HAP-1 (cell line): ENCODE measurements around the gene NUDT5.

ENCODE experiments used
- DNase-seq, 2 experiments: peaks; one replicate each; pipeline ENCODE4 v3.0.0-alpha.2; 2016 to 2020; ENCODE audit warnings: low spot score in 2 of 2
- H3K27me3 ChIP-seq: fragments of 250-450 bp; sonication (Bioruptor Pico); 2 replicates; pipeline ENCODE4 v1.5.1; 2020; ENCODE audit warnings: low read depth, mild to moderate bottlenecking, moderate library complexity
- H3K36me3 ChIP-seq: fragments of 250-450 bp; sonication (Bioruptor Pico); replicated peaks from 2 replicates; pipeline ENCODE4 v1.5.1; 2020; ENCODE audit warnings: mild to moderate bottlenecking
- H3K4me1 ChIP-seq: fragments of 250-450 bp; sonication (Bioruptor Pico); 2 replicates; pipeline ENCODE4 v1.5.1; 2020; ENCODE audit warnings: mild to moderate bottlenecking
- H3K4me3 ChIP-seq: fragments of 250-450 bp; sonication (Bioruptor Pico); 2 replicates; pipeline ENCODE4 v1.5.1; 2020; ENCODE audit warnings: mild to moderate bottlenecking, moderate library complexity
- H3K9me3 ChIP-seq: fragments of 250-450 bp; sonication (Bioruptor Pico); 2 replicates; pipeline ENCODE4 v1.5.1; 2020; ENCODE audit warnings: mild to moderate bottlenecking, moderate library complexity
- in situ Hi-C: fragments of 300-500 bp; cut with MboI; formaldehyde crosslinking; loops from 3 replicates; pipeline ENCODE4 v1.14.3; 2020; ENCODE audit warnings: low sequenced_read_pairs, inconsistent platforms, mixed read lengths

NUDT5 gene

GRCh38 chr10:12165999-12166775 is 29.5 kb downstream of the NUDT5 start:
- in situ Hi-C loops: no loop called here
- H3K9me3 ChIP-seq: no peaks in the 10 kb centered on the region
- no peak for DNase-seq
- peaks cover 70% of the 10 kb centered on the region for H3K36me3 ChIP-seq
- no peaks in the 10 kb centered on the region for H3K4me1 ChIP-seq
- H3K4me3 ChIP-seq: no peak overlapping the region
- no peaks in the 10 kb centered on the region for H3K27me3 ChIP-seq

DNA sequence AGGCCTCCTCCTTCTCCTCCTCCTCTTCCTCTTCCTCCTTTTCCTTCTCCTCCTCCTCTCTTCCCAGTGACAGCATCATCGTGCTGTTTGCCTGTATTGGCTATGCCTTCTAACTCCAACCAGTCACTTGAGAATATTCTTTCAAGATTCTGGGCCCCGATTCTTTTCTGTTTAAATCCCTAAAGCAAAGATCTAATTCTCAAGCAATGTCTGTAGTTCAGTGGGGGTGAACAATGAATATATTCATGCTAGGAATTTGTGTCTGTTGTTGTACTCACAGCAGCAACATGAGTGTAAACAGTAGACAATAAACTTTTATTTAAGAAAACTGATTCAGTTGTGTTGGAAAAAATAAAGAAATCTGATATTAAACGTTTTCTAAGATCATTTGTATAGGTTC is 30.7 kb downstream of the NUDT5 start:
- H3K4me1 ChIP-seq: no peaks in the 10 kb centered on the region
- no peak overlapping the region for H3K4me3 ChIP-seq
- in situ Hi-C loops: no loop called here
- H3K36me3 ChIP-seq: peaks cover 67% of the 10 kb centered on the region
- no peak for DNase-seq
- H3K27me3 ChIP-seq: no peaks in the 10 kb centered on the region
- H3K9me3 ChIP-seq: no peaks in the 10 kb centered on the region

GRCh38 chr10:12164085-12164484 is 31.6 kb downstream of the NUDT5 start:
- H3K9me3 ChIP-seq: no peaks in the 10 kb centered on the region
- in situ Hi-C loops: no loop called here
- peaks cover 57% of the 10 kb centered on the region for H3K36me3 ChIP-seq

GRCh38 chr10:12162927-12163326 is 32.8 kb downstream of the NUDT5 start:
- H3K27me3 ChIP-seq: no peaks in the 10 kb centered on the region
- H3K9me3 ChIP-seq: no peaks in the 10 kb centered on the region
- peaks cover 60% of the 10 kb centered on the region for H3K36me3 ChIP-seq
- H3K4me3 ChIP-seq: no peak overlapping the region
- DNase-seq: no peak
- H3K4me1 ChIP-seq: no peaks in the 10 kb centered on the region
- in situ Hi-C loops: no loop called here

More at GRCh38 chr10:12164085-12164484, 31.6 kb downstream of the NUDT5 start:
- Histone ChIP-seq H3K4me1 (no peaks in the 10 kb centered on the region), H3K27me3 (no peaks in the 10 kb centered on the region), H3K4me3 (no peak overlapping the region)
- DNase-seq: no peak

DNA sequence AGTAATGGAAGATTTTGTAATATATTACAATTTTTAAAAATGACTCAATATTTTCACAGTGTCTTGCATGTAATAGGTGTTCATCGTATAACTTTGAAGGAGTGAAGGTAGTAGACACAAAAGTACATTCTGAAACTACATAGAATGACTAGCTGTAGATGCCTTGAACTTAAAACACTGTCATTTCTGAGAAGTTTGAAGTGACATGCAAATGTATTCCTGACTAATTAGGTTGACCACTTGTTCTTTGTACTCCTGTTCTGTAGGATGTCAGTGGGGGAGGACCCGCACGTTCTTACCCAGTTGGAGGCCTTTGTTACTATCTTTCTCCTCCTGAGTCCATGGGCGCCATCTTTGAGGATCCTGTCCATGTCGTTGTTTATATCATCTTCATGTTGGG is 35.0 kb downstream of the NUDT5 start:
- Histone ChIP-seq H3K9me3 (no peaks in the 10 kb centered on the region), H3K4me3 (no peak overlapping the region), H3K4me1 (no peaks in the 10 kb centered on the region), H3K36me3 (peaks cover 44% of the 10 kb centered on the region), H3K27me3 (no peaks in the 10 kb centered on the region)
- no peak for DNase-seq
- in situ Hi-C loops: no loop called here

GRCh38 chr10:12158111-12158510 is 37.6 kb downstream of the NUDT5 start:
- no peak for DNase-seq
- Histone ChIP-seq H3K27me3 (no peaks in the 10 kb centered on the region), H3K4me3 (no peak overlapping the region), H3K36me3 (peaks cover 36% of the 10 kb centered on the region), H3K4me1 (no peaks in the 10 kb centered on the region), H3K9me3 (no peaks in the 10 kb centered on the region)
- in situ Hi-C loops: no loop called here

DNA sequence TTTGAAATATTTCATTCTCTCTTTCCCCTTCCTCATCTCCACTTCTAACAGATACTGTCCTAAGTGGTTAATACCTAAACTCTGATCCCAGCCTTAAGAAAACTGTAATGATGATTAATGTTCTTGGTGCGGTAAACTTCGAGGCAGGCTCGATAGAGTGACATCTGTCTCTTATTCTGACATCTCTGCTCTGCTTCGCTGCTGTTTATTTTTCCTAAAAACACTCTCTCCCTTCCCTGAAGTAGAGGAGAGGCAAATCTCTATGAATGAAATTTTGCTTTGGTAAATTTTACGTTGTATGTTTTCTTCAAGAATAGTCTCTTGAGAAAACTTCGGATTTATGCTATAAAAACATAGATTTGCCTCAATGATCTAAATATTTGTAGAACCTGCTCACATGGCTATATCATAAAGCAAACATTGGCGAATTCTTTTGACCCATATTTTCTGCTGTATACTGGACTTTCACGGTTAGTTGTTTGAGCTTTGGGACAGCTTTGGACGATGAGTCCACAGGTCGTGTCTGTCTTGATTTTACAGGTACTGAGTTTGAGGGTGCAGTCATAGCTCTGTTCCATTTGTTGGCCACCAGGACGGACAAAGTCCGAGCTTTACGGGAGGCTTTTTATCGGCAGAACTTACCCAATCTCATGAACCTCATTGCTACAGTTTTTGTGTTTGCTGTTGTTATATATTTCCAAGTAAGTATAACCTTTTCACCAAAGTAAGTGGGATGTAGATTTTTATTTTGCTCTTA is 39.1 kb downstream of the NUDT5 start:
- no peak for DNase-seq
- Histone ChIP-seq H3K4me3 (no peak overlapping the region), H3K36me3 (peaks cover 23% of the 10 kb centered on the region), H3K4me1 (no peaks in the 10 kb centered on the region), H3K27me3 (no peaks in the 10 kb centered on the region), H3K9me3 (no peaks in the 10 kb centered on the region)
- in situ Hi-C loops: no loop called here

DNA sequence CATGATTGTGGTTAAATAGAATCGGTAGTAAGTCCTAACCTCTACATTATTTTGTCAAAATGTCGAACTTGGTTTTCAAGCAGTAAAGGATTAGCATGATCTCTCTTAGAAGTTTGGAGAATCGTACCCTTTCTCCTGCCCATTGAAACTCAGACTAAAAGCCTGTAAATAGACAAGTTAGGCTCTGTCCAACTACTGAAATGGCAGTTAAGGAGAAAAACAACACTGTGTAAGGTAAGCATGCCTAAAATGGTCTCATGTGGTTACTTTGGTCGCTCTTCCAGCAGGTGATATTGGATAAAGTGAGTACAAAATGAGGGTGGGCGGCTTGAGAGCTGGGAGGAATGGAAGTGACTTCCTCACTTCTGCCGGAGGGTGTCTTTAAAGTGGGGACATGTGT is 41.2 kb downstream of the NUDT5 start:
- Histone ChIP-seq H3K4me1 (no peaks in the 10 kb centered on the region), H3K9me3 (no peaks in the 10 kb centered on the region), H3K4me3 (no peak overlapping the region), H3K27me3 (no peaks in the 10 kb centered on the region), H3K36me3 (peaks cover 25% of the 10 kb centered on the region)
- in situ Hi-C loops: no loop called here
- no peak for DNase-seq

DNA sequence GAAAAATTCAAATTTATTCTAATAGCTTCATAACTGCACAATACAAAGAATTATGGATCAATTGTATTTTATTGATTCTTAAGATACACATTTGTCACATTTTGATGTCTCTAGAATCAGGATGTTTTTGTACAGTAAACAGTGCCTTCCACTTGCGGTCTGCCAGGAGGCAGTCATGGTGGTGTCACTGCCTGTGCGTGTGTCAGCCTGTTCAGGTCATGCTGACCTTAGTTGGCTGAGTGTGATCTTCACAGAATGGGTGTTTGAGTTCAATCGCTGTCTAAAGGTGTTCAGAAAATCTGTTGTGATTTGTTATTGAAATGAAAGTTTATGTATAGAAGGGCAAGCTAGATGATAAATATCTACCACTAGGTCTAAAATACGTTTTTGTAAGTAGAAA is 45.5 kb downstream of the NUDT5 start:
- in situ Hi-C loops: no loop called here
- H3K9me3 ChIP-seq: no peaks in the 10 kb centered on the region

GRCh38 chr10:12144538-12144937 is 51.2 kb downstream of the NUDT5 start:
- in situ Hi-C loops: no loop called here
- Histone ChIP-seq H3K9me3 (no peaks in the 10 kb centered on the region), H3K27me3 (no peaks in the 10 kb centered on the region), H3K4me3 (no peak overlapping the region), H3K36me3 (peaks cover 20% of the 10 kb centered on the region), H3K4me1 (no peaks in the 10 kb centered on the region)
- no peak for DNase-seq

More for the DNA sequence above, 45.5 kb downstream of the NUDT5 start:
- no peaks in the 10 kb centered on the region for H3K4me1 ChIP-seq
- H3K4me3 ChIP-seq: no peak overlapping the region
- H3K27me3 ChIP-seq: no peaks in the 10 kb centered on the region
- DNase-seq: no peak
- H3K36me3 ChIP-seq: peaks cover 20% of the 10 kb centered on the region

DNA sequence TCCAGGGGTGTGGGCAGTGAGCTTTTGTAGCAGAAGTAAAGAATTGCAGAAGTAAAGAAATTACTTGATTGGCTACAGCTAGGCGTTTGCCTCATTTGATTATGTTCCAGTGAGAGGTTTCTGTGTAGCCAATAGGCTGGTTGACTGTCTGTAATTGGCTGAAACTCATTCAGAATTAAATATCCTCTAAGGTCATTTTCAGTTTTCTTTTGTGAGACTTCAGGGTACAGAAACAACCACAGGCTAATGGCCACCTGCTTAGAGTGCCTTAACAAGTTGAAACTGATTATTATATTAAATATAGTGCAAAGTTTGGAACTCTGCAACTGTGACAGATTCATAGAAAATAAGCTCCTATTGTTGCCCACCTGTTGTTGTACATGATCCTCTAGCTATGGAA is 55.7 kb downstream of the NUDT5 start:
- in situ Hi-C loops: no loop called here
- H3K36me3 ChIP-seq: peaks cover 32% of the 10 kb centered on the region
- no peaks in the 10 kb centered on the region for H3K9me3 ChIP-seq
- no peak for DNase-seq
- H3K4me3 ChIP-seq: no peak overlapping the region
- no peaks in the 10 kb centered on the region for H3K4me1 ChIP-seq
- H3K27me3 ChIP-seq: no peaks in the 10 kb centered on the region

- H3K36me3 ChIP-seq: peaks cover 18% of the 10 kb centered on the region
- DNase-seq: no peak
- no peak overlapping the region for H3K4me3 ChIP-seq
- no peaks in the 10 kb centered on the region; the same call in 1 of the 2 replicates for H3K4me1 ChIP-seq
- no peaks in the 10 kb centered on the region for H3K27me3 ChIP-seq
- in situ Hi-C loops: no loop called here
- no peaks in the 10 kb centered on the region for H3K9me3 ChIP-seq
Measured at GRCh38 chr10:12135631-12136030, 60.1 kb downstream of the NUDT5 start.

DNA sequence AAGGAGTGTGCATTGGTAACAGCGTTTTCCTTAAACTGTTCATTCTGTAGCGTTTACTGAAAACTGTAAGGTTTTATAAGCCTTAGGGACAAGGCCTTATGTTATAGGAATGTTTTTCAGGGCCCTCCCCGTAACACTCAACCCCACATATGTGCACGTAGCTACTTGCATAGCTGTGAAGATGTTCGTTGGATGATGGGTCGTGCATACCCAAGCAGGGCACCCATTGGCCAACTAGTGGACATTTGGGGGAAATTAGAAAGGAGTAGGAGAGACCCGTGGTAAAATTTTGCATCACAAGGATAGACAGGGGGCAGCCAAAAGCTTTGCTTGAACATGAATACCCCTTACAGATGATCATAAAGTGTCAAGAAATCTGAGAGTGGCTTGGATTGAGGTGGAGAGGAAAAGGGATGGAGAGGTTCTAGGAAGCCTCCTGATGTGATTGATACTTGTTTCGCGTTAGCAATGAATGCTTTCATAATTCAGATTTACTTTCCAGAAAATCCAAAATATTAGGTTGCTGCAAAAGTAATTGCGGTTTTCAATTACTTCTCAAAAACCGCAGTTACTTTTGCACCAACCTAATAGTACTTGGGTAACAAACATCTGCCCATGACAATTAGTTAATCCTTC is 65.3 kb downstream of the NUDT5 start:
- in situ Hi-C loops: no loop called here
- H3K36me3 ChIP-seq: no peaks in the 10 kb centered on the region; the same call in 1 of the 2 replicates
- no peaks in the 10 kb centered on the region for H3K9me3 ChIP-seq
- DNase-seq: peak; percentile 75 to 83
- H3K4me3 ChIP-seq: peak overlapping the region; percentile 60
- H3K27me3 ChIP-seq: no peaks in the 10 kb centered on the region
- H3K4me1 ChIP-seq: peaks cover 3% of the 10 kb centered on the region; the same call in 1 of the 2 replicates
